Upper lobe of left lung (tissue), 4 donors: ENCODE data around the gene BIRC6.

Source experiments
- EP300 ChIP-seq, 4 donors: sonication (generic); formaldehyde crosslinking; IDR thresholded peaks; one replicate each; pipeline ENCODE4 v1.5.1; 2017; ENCODE audit warnings: antibody characterized with exemption in 4 of 4, control low read depth in 2 of 4
- POLR2A ChIP-seq, 4 donors: fragments of 450-650 bp; IDR thresholded peaks; one replicate each; pipeline ENCODE4 v1.5.1; 2016 to 2017; ENCODE audit warnings: antibody characterized with exemption in 4 of 4, mild to moderate bottlenecking in 2 of 4
- POLR2AphosphoS5 ChIP-seq, 2 donors: sonication (generic); formaldehyde crosslinking; IDR thresholded peaks; one replicate each; pipeline ENCODE4 v1.5.1; 2017; ENCODE audit warnings: antibody characterized with exemption in 2 of 2
- TF ChIP-seq, protein P1 (sequence below), 6 experiments: fragments of 450-650 bp in 4 of 6; fragments of 200-600 bp in 2 of 6; sonication (generic) in 2 of 6; IDR thresholded peaks; one replicate each; pipeline ENCODE4 v1.5.1; 2016 to 2019; ENCODE audit warnings: antibody characterized with exemption in 6 of 6

DNA sequence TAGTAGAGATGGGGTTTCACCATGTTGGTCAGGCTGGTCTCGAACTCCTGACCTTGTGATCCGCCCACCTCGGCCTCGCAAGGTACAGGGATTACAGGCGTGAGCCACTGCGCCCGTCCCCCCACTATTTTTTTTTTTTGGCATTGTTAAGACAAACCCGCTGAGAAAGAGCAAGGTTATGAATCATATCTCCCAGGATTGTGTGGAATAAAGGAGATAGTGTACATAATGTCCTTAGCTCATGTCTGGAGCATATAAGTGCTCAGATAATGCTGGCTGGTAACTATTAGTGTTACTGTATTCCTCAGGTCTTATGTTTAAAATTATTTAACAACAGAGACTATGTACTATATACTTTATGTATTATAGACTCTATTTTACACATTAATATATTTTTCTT lies 307.0 kb downstream of the BIRC6 start:
- TF ChIP-seq POLR2AphosphoS5 (IDR thresholded peaks at IDR 0.05) (no peak), POLR2A (IDR thresholded peaks at IDR 0.05) (no peak), EP300 (IDR thresholded peaks at IDR 0.05) (no peak)
- TF ChIP-seq, protein P1, sequence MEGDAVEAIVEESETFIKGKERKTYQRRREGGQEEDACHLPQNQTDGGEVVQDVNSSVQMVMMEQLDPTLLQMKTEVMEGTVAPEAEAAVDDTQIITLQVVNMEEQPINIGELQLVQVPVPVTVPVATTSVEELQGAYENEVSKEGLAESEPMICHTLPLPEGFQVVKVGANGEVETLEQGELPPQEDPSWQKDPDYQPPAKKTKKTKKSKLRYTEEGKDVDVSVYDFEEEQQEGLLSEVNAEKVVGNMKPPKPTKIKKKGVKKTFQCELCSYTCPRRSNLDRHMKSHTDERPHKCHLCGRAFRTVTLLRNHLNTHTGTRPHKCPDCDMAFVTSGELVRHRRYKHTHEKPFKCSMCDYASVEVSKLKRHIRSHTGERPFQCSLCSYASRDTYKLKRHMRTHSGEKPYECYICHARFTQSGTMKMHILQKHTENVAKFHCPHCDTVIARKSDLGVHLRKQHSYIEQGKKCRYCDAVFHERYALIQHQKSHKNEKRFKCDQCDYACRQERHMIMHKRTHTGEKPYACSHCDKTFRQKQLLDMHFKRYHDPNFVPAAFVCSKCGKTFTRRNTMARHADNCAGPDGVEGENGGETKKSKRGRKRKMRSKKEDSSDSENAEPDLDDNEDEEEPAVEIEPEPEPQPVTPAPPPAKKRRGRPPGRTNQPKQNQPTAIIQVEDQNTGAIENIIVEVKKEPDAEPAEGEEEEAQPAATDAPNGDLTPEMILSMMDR (IDR thresholded peaks at IDR 0.05) = no peak
